Measurements from ENCODE around the gene ANKRD33.

GRCh38 chr12:51917041-51917590 lies 29.2 kb downstream of the ANKRD33 start:
- TF ChIP-seq, protein P1, sequence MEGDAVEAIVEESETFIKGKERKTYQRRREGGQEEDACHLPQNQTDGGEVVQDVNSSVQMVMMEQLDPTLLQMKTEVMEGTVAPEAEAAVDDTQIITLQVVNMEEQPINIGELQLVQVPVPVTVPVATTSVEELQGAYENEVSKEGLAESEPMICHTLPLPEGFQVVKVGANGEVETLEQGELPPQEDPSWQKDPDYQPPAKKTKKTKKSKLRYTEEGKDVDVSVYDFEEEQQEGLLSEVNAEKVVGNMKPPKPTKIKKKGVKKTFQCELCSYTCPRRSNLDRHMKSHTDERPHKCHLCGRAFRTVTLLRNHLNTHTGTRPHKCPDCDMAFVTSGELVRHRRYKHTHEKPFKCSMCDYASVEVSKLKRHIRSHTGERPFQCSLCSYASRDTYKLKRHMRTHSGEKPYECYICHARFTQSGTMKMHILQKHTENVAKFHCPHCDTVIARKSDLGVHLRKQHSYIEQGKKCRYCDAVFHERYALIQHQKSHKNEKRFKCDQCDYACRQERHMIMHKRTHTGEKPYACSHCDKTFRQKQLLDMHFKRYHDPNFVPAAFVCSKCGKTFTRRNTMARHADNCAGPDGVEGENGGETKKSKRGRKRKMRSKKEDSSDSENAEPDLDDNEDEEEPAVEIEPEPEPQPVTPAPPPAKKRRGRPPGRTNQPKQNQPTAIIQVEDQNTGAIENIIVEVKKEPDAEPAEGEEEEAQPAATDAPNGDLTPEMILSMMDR (IDR thresholded peaks at IDR 0.05), result no peak
- TF ChIP-seq CHD2 (IDR thresholded peaks at IDR 0.05; ENCODE audit: low read length, partially characterized antibody) (no peak), NFIC (IDR thresholded peaks at IDR 0.05; ENCODE audit: borderline replicate concordance) (no peak), ELF1 (IDR thresholded peaks at IDR 0.05) (no peak), EP300 (IDR thresholded peaks at IDR 0.05; ENCODE audit: borderline replicate concordance in 1 of 2, low read depth in 1 of 2, low read length in 1 of 2) (no peak)

Data from SK-N-SH (cell line).